Neural cell (in vitro differentiated cells): Measurements from ENCODE around the gene INPP5E. TPM values are rescaled to one million over a fixed set of nuclear protein-coding genes. Genes with fewer than 3 reads are reported as not detected.

ENCODE experiments used
- H2AFZ ChIP-seq: fragments of 200-600, 300-800 bp; sonication (generic), shearing (Covaris generic); 2 replicates; pipeline ENCODE4 v1.6.0; 2014; ENCODE audit warnings: low read depth, mild to moderate bottlenecking, antibody characterized with exemption, low read length, moderate library complexity
- H3F3A ChIP-seq: fragments of 200-600 bp; shearing (Covaris generic); 2 replicates; pipeline ENCODE4 v1.6.1; 2016; ENCODE audit warnings: mild to moderate bottlenecking, moderate library complexity, mixed read lengths, antibody characterized with exemption, low read length; ENCODE audit not compliant: insufficient read depth, poor library complexity, severe bottlenecking
- H3K27ac ChIP-seq: fragments of 200-600, 300-800 bp; sonication (generic), shearing (Covaris generic); 2 replicates; pipeline ENCODE4 v1.5.1; 2014; ENCODE audit warnings: mild to moderate bottlenecking, low read length, moderate library complexity
- H3K27me3 ChIP-seq: fragments of 300-800, 200-600 bp; sonication (generic), shearing (Covaris generic); 2 replicates; pipeline ENCODE4 v1.6.0; 2014; ENCODE audit warnings: mild to moderate bottlenecking, low read depth, low read length, moderate library complexity; ENCODE audit not compliant: insufficient read depth
- H3K36me3 ChIP-seq: fragments of 300-800, 200-600 bp; sonication (generic), shearing (Covaris generic); 2 replicates; pipeline ENCODE4 v1.5.1; 2014; ENCODE audit warnings: mild to moderate bottlenecking, antibody characterized with exemption, low read length, moderate library complexity; ENCODE audit not compliant: insufficient read depth
- H3K4me2 ChIP-seq: fragments of 300-800, 200-600 bp; sonication (generic), shearing (Covaris generic); 2 replicates; pipeline ENCODE4 v1.6.0; 2014; ENCODE audit warnings: mild to moderate bottlenecking, low read length
- H3K4me3 ChIP-seq: fragments of 300-800, 200-600 bp; sonication (generic), shearing (Covaris generic); 2 replicates; pipeline ENCODE4 v1.5.1; 2014; ENCODE audit warnings: mild to moderate bottlenecking, low read length, moderate library complexity
- H3K79me2 ChIP-seq: fragments of 200-600 bp; shearing (Covaris generic); replicated peaks from 2 replicates; pipeline ENCODE4 v1.6.0; 2014; ENCODE audit warnings: mild to moderate bottlenecking, low read length, moderate library complexity; ENCODE audit not compliant: insufficient read depth
- H3K9ac ChIP-seq: fragments of 300-800, 200-600 bp; sonication (generic), shearing (Covaris generic); 2 replicates; pipeline ENCODE4 v1.6.1; 2016; ENCODE audit warnings: mild to moderate bottlenecking, low read length, mixed read lengths
- H3K9me2 ChIP-seq: fragments of 200-600 bp; shearing (Covaris generic); 2 replicates; pipeline ENCODE4 v1.6.1; 2016; ENCODE audit warnings: mild to moderate bottlenecking, low read length, mixed read lengths; ENCODE audit not compliant: insufficient read depth
- H3K9me3 ChIP-seq: fragments of 200-600, 300-800 bp; sonication (generic), shearing (Covaris generic); 2 replicates; pipeline ENCODE4 v1.6.1; 2016; ENCODE audit warnings: mild to moderate bottlenecking, mixed run types, low read length, moderate library complexity, mixed read lengths
- H4K20me1 ChIP-seq: fragments of 200-600 bp; shearing (Covaris generic); 2 replicates; pipeline ENCODE4 v1.6.1; 2016; ENCODE audit warnings: mild to moderate bottlenecking, mixed run types; ENCODE audit not compliant: insufficient read depth
- CTCF ChIP-seq: fragments of 450-650 bp; IDR thresholded peaks from 2 replicates; pipeline ENCODE4 v1.5.1; 2014; ENCODE audit warnings: antibody characterized with exemption, mild to moderate bottlenecking, moderate library complexity; ENCODE audit not compliant: poor library complexity, severe bottlenecking
- EP300 ChIP-seq: fragments of 450-650 bp; conservative IDR thresholded peaks from 2 replicates; pipeline ENCODE4 v1.6.1; 2014; ENCODE audit warnings: antibody characterized with exemption, mild to moderate bottlenecking, moderate library complexity; ENCODE audit not compliant: poor library complexity, severe bottlenecking
- EZH2 ChIP-seq: fragments of 200-600, 300-800 bp; shearing (Covaris generic), sonication (generic); IDR thresholded peaks from 2 replicates; pipeline ENCODE4 v1.6.1; 2014; ENCODE audit warnings: antibody characterized with exemption, low read length, borderline replicate concordance, mild to moderate bottlenecking; ENCODE audit not compliant: insufficient read depth, poor library complexity, severe bottlenecking
- MXI1 ChIP-seq: fragments of 450-650 bp; conservative IDR thresholded peaks from 2 replicates; pipeline ENCODE4 v1.6.1; 2014; ENCODE audit warnings: antibody characterized with exemption, mild to moderate bottlenecking; ENCODE audit not compliant: poor library complexity, severe bottlenecking
- POLR2AphosphoS5 ChIP-seq: IDR thresholded peaks from 2 replicates; pipeline ENCODE4 v1.6.1; 2012
- RAD21 ChIP-seq: fragments of 450-650 bp; conservative IDR thresholded peaks from 2 replicates; pipeline ENCODE4 v1.6.1; 2014; ENCODE audit warnings: antibody characterized with exemption, mild to moderate bottlenecking, moderate library complexity
- SMC3 ChIP-seq: fragments of 450-650 bp; conservative IDR thresholded peaks from 2 replicates; pipeline ENCODE4 v1.6.1; 2014; ENCODE audit warnings: antibody characterized with exemption, mild to moderate bottlenecking, moderate library complexity; ENCODE audit not compliant: poor library complexity
- TAF1 ChIP-seq: IDR thresholded peaks from 2 replicates; pipeline ENCODE4 v1.6.1; 2012; ENCODE audit warnings: low read depth
- polyA plus RNA-seq: library from polyadenylated mRNA; depleted of rRNA; stranded (reverse); fragments of >200 nt; gene quantifications from 2 replicates; pipeline ENCODE4 v1.2.3, GENCODE V29; 2014
- TF ChIP-seq, protein P1 (sequence below): IDR thresholded peaks from 2 replicates; pipeline ENCODE4 v1.6.1; 2012; ENCODE audit warnings: borderline replicate concordance

INPP5E gene
- polyA plus RNA-seq, 1 donor from 2014 or later = 17.9 TPM

DNA sequence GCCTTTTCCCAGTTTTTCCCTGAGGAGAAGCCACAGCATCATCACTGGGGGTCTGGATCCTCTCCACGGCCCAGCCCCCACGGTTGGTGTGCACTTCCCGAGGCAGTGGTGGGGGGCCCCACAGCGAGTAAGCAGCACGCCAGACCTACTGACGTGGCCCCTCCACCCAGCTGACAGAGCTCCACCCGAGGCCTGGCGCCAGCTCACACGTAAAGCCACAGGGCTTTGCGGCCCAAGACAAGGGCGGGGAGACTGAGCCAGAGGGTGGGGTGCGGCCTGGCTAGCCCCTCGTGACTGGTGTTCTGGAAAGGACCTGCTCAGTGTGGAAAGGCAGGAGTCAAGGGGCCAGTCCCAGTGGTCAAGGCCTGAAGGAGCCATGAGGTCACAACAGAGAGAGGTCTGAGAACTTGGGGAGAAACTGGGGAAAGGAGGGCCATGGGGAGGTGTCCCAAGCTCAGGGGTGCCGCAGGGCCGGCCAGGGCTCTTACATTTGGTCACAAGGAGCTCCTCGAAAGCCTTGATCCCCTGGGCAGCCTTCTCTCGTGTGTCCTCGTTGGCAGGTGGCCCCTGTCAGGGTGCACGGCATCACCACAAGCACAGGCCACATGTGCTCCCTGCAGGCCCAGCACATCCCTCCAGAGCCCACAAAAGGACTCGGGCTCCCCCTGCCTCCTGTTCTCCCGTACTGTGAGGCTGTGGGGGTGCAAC is 45.2 kb downstream of the INPP5E start:
- Histone ChIP-seq H3K36me3 (peaks cover 3% of the 10 kb centered on the region), H4K20me1 (no peaks in the 10 kb centered on the region), H3K9me2 (no peaks in the 10 kb centered on the region), H3K9ac (no peak overlapping the region), H3K4me3 (no peak overlapping the region), H3K27ac (no peak overlapping the region), H3K9me3 (no peaks in the 10 kb centered on the region), H3K4me2 (no peak overlapping the region), H3K27me3 (no peaks in the 10 kb centered on the region), H3K79me2 (peaks cover 18% of the 10 kb centered on the region), H2AFZ (no peak overlapping the region), H3F3A (no peaks in the 10 kb centered on the region)
- TF ChIP-seq EP300 (no peak), RAD21 (no peak), CTCF (no peak), TAF1 (no peak), MXI1 (no peak), SMC3 (no peak), EZH2 (no peak), POLR2AphosphoS5 (no peak)
- TF ChIP-seq, protein P1, sequence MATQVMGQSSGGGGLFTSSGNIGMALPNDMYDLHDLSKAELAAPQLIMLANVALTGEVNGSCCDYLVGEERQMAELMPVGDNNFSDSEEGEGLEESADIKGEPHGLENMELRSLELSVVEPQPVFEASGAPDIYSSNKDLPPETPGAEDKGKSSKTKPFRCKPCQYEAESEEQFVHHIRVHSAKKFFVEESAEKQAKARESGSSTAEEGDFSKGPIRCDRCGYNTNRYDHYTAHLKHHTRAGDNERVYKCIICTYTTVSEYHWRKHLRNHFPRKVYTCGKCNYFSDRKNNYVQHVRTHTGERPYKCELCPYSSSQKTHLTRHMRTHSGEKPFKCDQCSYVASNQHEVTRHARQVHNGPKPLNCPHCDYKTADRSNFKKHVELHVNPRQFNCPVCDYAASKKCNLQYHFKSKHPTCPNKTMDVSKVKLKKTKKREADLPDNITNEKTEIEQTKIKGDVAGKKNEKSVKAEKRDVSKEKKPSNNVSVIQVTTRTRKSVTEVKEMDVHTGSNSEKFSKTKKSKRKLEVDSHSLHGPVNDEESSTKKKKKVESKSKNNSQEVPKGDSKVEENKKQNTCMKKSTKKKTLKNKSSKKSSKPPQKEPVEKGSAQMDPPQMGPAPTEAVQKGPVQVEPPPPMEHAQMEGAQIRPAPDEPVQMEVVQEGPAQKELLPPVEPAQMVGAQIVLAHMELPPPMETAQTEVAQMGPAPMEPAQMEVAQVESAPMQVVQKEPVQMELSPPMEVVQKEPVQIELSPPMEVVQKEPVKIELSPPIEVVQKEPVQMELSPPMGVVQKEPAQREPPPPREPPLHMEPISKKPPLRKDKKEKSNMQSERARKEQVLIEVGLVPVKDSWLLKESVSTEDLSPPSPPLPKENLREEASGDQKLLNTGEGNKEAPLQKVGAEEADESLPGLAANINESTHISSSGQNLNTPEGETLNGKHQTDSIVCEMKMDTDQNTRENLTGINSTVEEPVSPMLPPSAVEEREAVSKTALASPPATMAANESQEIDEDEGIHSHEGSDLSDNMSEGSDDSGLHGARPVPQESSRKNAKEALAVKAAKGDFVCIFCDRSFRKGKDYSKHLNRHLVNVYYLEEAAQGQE = no peak

DNA sequence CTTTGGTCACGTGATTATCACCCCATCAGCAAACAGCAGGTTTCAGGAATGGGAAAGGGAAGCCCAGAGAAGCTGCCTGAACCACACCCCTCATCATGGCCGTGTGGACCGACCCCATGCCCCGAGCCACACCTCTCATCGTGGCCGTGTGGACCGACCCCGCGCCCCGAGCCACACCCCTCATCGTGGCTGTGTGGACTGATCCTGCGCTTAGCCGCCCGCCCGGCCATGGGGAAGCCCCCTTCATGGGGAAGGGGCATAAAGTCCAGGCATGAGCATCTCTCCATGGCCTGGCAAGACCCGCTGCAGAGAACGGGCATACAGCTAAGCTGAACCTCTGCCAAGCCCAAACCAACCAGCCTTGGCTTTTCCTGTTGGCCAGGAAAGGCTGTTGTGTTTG is 46.1 kb downstream of the INPP5E start:
- TF ChIP-seq, protein P1 = no peak
- TF ChIP-seq POLR2AphosphoS5 (no peak), TAF1 (no peak), RAD21 (no peak), MXI1 (no peak), EZH2 (no peak), CTCF (no peak), SMC3 (no peak), EP300 (no peak)
- Histone ChIP-seq H3F3A (no peaks in the 10 kb centered on the region), H3K27me3 (no peaks in the 10 kb centered on the region), H3K79me2 (peaks cover 8% of the 10 kb centered on the region), H3K36me3 (peaks cover under 1% of the 10 kb centered on the region), H3K4me2 (no peak overlapping the region), H3K4me3 (no peak overlapping the region), H3K9me3 (no peaks in the 10 kb centered on the region), H2AFZ (no peak overlapping the region), H3K9me2 (no peaks in the 10 kb centered on the region), H4K20me1 (no peaks in the 10 kb centered on the region), H3K9ac (no peak overlapping the region), H3K27ac (no peak overlapping the region)
